Esophagus squamous epithelium (tissue), 5 donors: ENCODE measurements around the gene PTPRN2. TPM values are rescaled to one million over a fixed set of nuclear protein-coding genes. Genes with fewer than 3 reads are reported as not detected.

Experiments
- DNase-seq: peaks from one replicate; lab custom pipeline; 2025; lab: John Stamatoyannopoulos, UW
- H3K27ac ChIP-seq, 4 donors: fragments of 200-600 bp; sonication (generic); one replicate each; pipeline ENCODE4 v1.5.1; 2016 to 2019; ENCODE audit warnings: mild to moderate bottlenecking in 1 of 4
- H3K27me3 ChIP-seq, 4 donors: fragments of 200-600 bp; sonication (generic); 1 replicate in 3 of 4; 2 replicates in 1 of 4; pipeline versions ENCODE4 v1.5.1 to v1.6.0; 2017 to 2021; ENCODE audit warnings: antibody characterized with exemption in 1 of 4
- H3K36me3 ChIP-seq, 3 donors: fragments of 200-600 bp; sonication (generic); one replicate each; pipeline ENCODE4 v1.5.1; 2016 to 2019
- H3K4me1 ChIP-seq, 3 donors: fragments of 200-600 bp; sonication (generic); one replicate each; pipeline ENCODE4 v1.5.1; 2017 to 2019
- H3K4me3 ChIP-seq, 4 donors: fragments of 200-600 bp; sonication (generic); 1 replicate in 3 of 4; 2 replicates in 1 of 4; pipeline ENCODE4 v1.5.1; 2016 to 2019; ENCODE audit warnings: mild to moderate bottlenecking in 2 of 4, moderate library complexity in 1 of 4
- H3K9me3 ChIP-seq, 3 donors: fragments of 200-600 bp; sonication (generic); one replicate each; pipeline ENCODE4 v1.5.1; 2016 to 2019
- CTCF ChIP-seq, 6 experiments: fragments of 450-650 bp in 4 of 6; fragments of 200-600 bp in 2 of 6; sonication (generic) in 2 of 6; IDR thresholded peaks; one replicate each; pipeline ENCODE4 v1.5.1; 2016 to 2019; ENCODE audit warnings: antibody characterized with exemption in 6 of 6, mild to moderate bottlenecking in 4 of 6, moderate library complexity in 4 of 6
- POLR2A ChIP-seq, 4 donors: fragments of 450-650 bp; IDR thresholded peaks; one replicate each; pipeline ENCODE4 v1.6.1; 2017; ENCODE audit warnings: antibody characterized with exemption in 4 of 4, mild to moderate bottlenecking in 4 of 4, moderate library complexity in 3 of 4
- WGBS, 2 donors: methylation state at CpG; one replicate each; pipeline ENCODE4 v1.1.5; 2018; 5-methylcytosine and 5-hydroxymethylcytosine counted together
- intact Hi-C: fragments of 100-400 bp; cut with DNase I; formaldehyde crosslinking; loops from one replicate; pipeline ENCODE4 v1.15.0; 2022
- total RNA-seq, 4 donors: library from RNA; depleted of rRNA; stranded (reverse); fragments of >200 nt; gene quantifications; one replicate each; pipeline ENCODE4 v1.1.0, GENCODE V29; 2016
- donor health status: DM: yes; HTN: yes; CAD: no.

Gene PTPRN2
- total RNA-seq, 4 donors from 2014 or later: 0.38 to 2.7 (median 1.0) TPM

GRCh38 chr7:157994319-157994718, 593.3 kb downstream of the PTPRN2 start:
- DNase-seq: no peak

GRCh38 chr7:157993406-157994105, 594.1 kb downstream of the PTPRN2 start:
- Histone ChIP-seq H3K36me3 (no peaks in the 10 kb centered on the region), H3K4me3 (no peak overlapping the region), H3K27me3 (no peaks in the 10 kb centered on the region), H3K27ac (no peak overlapping the region), H3K4me1 (peaks cover 3 to 24% (median 10%) of the 10 kb centered on the region in 3 donors), H3K9me3 (no peaks in the 10 kb centered on the region)
- TF ChIP-seq POLR2A (IDR thresholded peaks at IDR 0.05): no peak
- no peak for TF ChIP-seq CTCF (IDR thresholded peaks at IDR 0.05)
- intact Hi-C loops: no loop called here
- DNase-seq: no peak
- 84 to 88% methylated on average over 4 to 14 of the region's 18 CpGs for WGBS, 2 donors

More at GRCh38 chr7:157994319-157994718, 593.3 kb downstream of the PTPRN2 start:
- Histone ChIP-seq H3K4me1 (peaks cover 3 to 24% (median 10%) of the 10 kb centered on the region in 3 donors), H3K27me3 (no peaks in the 10 kb centered on the region), H3K9me3 (no peaks in the 10 kb centered on the region), H3K27ac (no peak overlapping the region), H3K4me3 (no peak overlapping the region), H3K36me3 (no peaks in the 10 kb centered on the region)
- intact Hi-C loops: no loop called here
- 80 to 81% methylated on average over 11 to 14 of the region's 14 CpGs for WGBS, 2 donors
- TF ChIP-seq POLR2A (IDR thresholded peaks at IDR 0.05) (no peak), CTCF (IDR thresholded peaks at IDR 0.05) (no peak)

GRCh38 chr7:157992511-157993160, 595.0 kb downstream of the PTPRN2 start:
- Histone ChIP-seq H3K36me3 (no peaks in the 10 kb centered on the region), H3K27ac (no peak overlapping the region), H3K4me3 (no peak overlapping the region), H3K9me3 (no peaks in the 10 kb centered on the region), H3K27me3 (no peaks in the 10 kb centered on the region), H3K4me1 (peaks cover 3 to 24% (median 10%) of the 10 kb centered on the region in 3 donors)
- intact Hi-C loops: no loop called here
- 80 to 93% methylated on average over 9 to 11 of the region's 17 CpGs for WGBS, 2 donors
- DNase-seq: no peak
- TF ChIP-seq CTCF (IDR thresholded peaks at IDR 0.05) (no peak), POLR2A (IDR thresholded peaks at IDR 0.05) (no peak)

- intact Hi-C loops: no loop called here
- no peak for TF ChIP-seq CTCF (IDR thresholded peaks at IDR 0.05)
- no peak for TF ChIP-seq POLR2A (IDR thresholded peaks at IDR 0.05)
- H3K36me3 ChIP-seq: no peaks in the 10 kb centered on the region
- H3K4me1 ChIP-seq: peaks cover 3 to 24% (median 10%) of the 10 kb centered on the region in 3 donors
- no peak overlapping the region for H3K4me3 ChIP-seq
- no peak for DNase-seq
- no peaks in the 10 kb centered on the region for H3K27me3 ChIP-seq
- WGBS, 2 donors: 35 to 77% methylated on average over 9 to 10 of the region's 11 CpGs
- H3K9me3 ChIP-seq: no peaks in the 10 kb centered on the region
- peak overlapping the region; percentile 60 to 77 (median 64) for H3K27ac ChIP-seq
These were observed 595.9 kb downstream of the PTPRN2 start for GRCh38 chr7:157991761-157992160.

GRCh38 chr7:157991351-157991750, 596.3 kb downstream of the PTPRN2 start:
- peak overlapping the region in 1 of 4 donors; percentile 24 for H3K4me3 ChIP-seq
- intact Hi-C loops: no loop called here
- TF ChIP-seq CTCF (IDR thresholded peaks at IDR 0.05) (no peak), POLR2A (IDR thresholded peaks at IDR 0.05) (no peak)
- 22% methylated on average over 7 of the region's 9 CpGs; no CpG with 5 or more reads in 1 of the 2 donors for WGBS, 2 donors
- peaks cover 3 to 24% (median 10%) of the 10 kb centered on the region in 3 donors for H3K4me1 ChIP-seq
- no peaks in the 10 kb centered on the region for H3K9me3 ChIP-seq
- no peaks in the 10 kb centered on the region for H3K27me3 ChIP-seq
- no peak for DNase-seq
- peak overlapping the region; percentile 60 to 77 (median 64) for H3K27ac ChIP-seq
- H3K36me3 ChIP-seq: no peaks in the 10 kb centered on the region
